Measurements from ENCODE around the gene NAE1.

- TF ChIP-seq CTCF (IDR thresholded peaks at IDR 0.05; ENCODE audit: low read length) (no peak), EZH2 (IDR thresholded peaks at IDR 0.05; ENCODE audit: borderline replicate concordance, low read length) (no peak)
These were observed 16.8 kb upstream of the NAE1 start for GRCh38 chr16:66847533-66848067.
